ENCODE results near the gene RAP1GAP. TPM values are rescaled to one million over a fixed set of nuclear protein-coding genes. Genes with fewer than 3 reads are reported as not detected.

RAP1GAP gene
- total RNA-seq, 2 experiments from 2014 or later = not detected

DNA sequence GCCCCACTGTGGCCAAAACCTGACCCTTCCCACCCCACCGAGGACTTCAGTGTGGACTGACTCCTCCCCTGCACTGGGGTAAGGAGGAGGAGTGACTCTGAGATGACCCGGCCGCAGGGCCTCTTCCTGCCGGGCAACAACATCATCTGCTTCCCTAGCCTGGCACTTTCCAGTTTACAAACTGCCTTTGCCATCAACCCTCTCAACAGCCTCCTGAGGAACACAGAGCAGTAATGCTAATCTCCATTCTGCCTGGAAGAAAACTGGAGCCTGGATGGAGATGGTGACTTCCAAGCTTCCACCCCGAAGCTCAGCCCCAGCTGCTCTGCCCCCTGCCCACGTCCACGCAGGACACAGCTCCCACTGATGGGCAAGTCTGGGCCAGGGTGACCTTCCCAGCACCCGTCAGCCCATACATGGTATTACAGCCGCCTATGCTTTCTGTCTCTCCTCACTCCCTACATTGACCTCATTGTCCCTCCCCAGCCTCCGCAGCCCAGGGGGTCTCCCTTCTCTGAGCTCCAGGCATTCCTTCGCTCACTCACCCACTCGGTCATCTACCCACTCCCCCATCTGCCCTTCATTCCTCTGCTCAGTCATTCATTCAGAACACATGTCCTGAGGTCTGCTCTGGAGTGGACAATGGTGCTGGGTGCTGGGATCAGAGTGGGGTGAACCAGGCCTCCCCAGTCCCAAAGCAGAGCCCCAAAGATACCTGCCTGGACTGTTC lies 34.2 kb downstream of the RAP1GAP start:
- BruUV-seq (replicated peaks) = no TSS peak
- intact Hi-C loops (cut with micrococcal nuclease; ENCODE audit: unreplicated experiment) = no loop called here
- Histone ChIP-seq H3K4me3 (ENCODE audit: low read depth, low read length, poor library complexity, severe bottlenecking) (no peak overlapping the region), H3K4me1 (ENCODE audit: insufficient read depth, low read length, poor library complexity, severe bottlenecking) (no peaks in the 10 kb centered on the region), H3K36me3 (ENCODE audit: insufficient read depth, low read length) (no peaks in the 10 kb centered on the region), H3K79me2 (ENCODE audit: insufficient read depth, low read depth, low read length) (no peaks in the 10 kb centered on the region), H3K9me3 (ENCODE audit: low read length) (no peaks in the 10 kb centered on the region), H4K20me1 (ENCODE audit: insufficient read depth, low read length) (no peaks in the 10 kb centered on the region), H3K27ac (ENCODE audit: low read depth, low read length, poor library complexity, severe bottlenecking) (no peak overlapping the region), H3K9me2 (ENCODE audit: insufficient read depth, low read length) (no peaks in the 10 kb centered on the region), H2AFZ (ENCODE audit: low read length) (no peak overlapping the region), H3K4me2 (ENCODE audit: low read length) (no peak overlapping the region)
- no peak for DNase-seq (ENCODE audit: low spot score)
- ChIA-PET CTCF (ENCODE audit: unreplicated experiment) (no interaction called here), POLR2A (no interaction called here)
- TF ChIP-seq CTCF (conservative IDR thresholded peaks at IDR 0.05; ENCODE audit: low read length) (no peak), EZH2phosphoT487 (IDR thresholded peaks at IDR 0.05; ENCODE audit: borderline replicate concordance, low read depth, low read length) (no peak)

GRCh38 chr1:21633992-21634805 lies 35.0 kb downstream of the RAP1GAP start:
- DNase-seq (ENCODE audit: low spot score) = no peak
- CTCF ChIA-PET (ENCODE audit: unreplicated experiment) = no interaction called here
- no peaks in the 10 kb centered on the region for H3K4me1 ChIP-seq (ENCODE audit: insufficient read depth, low read length, poor library complexity, severe bottlenecking)
- H3K9me3 ChIP-seq (ENCODE audit: low read length) = no peaks in the 10 kb centered on the region
- no peaks in the 10 kb centered on the region for H3K9me2 ChIP-seq (ENCODE audit: insufficient read depth, low read length)
- no TSS peak for BruUV-seq (replicated peaks)
- H4K20me1 ChIP-seq (ENCODE audit: insufficient read depth, low read length) = no peaks in the 10 kb centered on the region
- no peak overlapping the region for H3K4me2 ChIP-seq (ENCODE audit: low read length)
- H3K4me3 ChIP-seq (ENCODE audit: low read depth, low read length, poor library complexity, severe bottlenecking) = no peak overlapping the region
- H3K79me2 ChIP-seq (ENCODE audit: insufficient read depth, low read depth, low read length) = no peaks in the 10 kb centered on the region
- TF ChIP-seq CTCF (conservative IDR thresholded peaks at IDR 0.05; ENCODE audit: low read length) (no peak), EZH2phosphoT487 (IDR thresholded peaks at IDR 0.05; ENCODE audit: borderline replicate concordance, low read depth, low read length) (no peak)
- POLR2A ChIA-PET = no interaction called here
- no peak overlapping the region for H2AFZ ChIP-seq (ENCODE audit: low read length)
- H3K36me3 ChIP-seq (ENCODE audit: insufficient read depth, low read length) = no peaks in the 10 kb centered on the region
- no peak overlapping the region for H3K27ac ChIP-seq (ENCODE audit: low read depth, low read length, poor library complexity, severe bottlenecking)
- intact Hi-C loops (cut with micrococcal nuclease; ENCODE audit: unreplicated experiment) = no loop called here
